K562 (cell line): Measurements from ENCODE around the gene NBPF20. TPM values are rescaled to one million over a fixed set of nuclear protein-coding genes. Genes with fewer than 3 reads are reported as not detected.
"Not testable (repeated sequence)": the region's sequence is repeated elsewhere in the genome, so short reads cannot be mapped to it uniquely, and the experiment has no call there.

Source experiments
- ATAC-seq: fragments of 200-7000 bp; cut with Tn5 transposase; 3 replicates; pipeline ENCODE4 v1.9.1; 2020; ENCODE audit warnings: moderate library complexity
- BruUV-seq: library from RNA; stranded (reverse); fragments of 400-500 nt; replicated peaks from 2 replicates; lab custom pipeline; 2021; lab: Mats Ljungman, UMichigan
- CTCF ChIA-PET: fragments of 300-600 bp; formaldehyde crosslinking; extraction: SDS; loops from one replicate; lab custom pipeline; 2021; ENCODE audit warnings: low intra/inter-chr PET ratio; lab: Yijun Ruan, JAX
- POLR2A ChIA-PET: fragments of 300-600, 350-650 bp; sonication (Branson Sonifier 250); formaldehyde crosslinking; extraction: SDS; loops from one replicate; lab custom pipeline; 2021; ENCODE audit warnings: antibody characterized with exemption, inconsistent platforms; lab: Yijun Ruan, JAX
- DNase-seq, 4 experiments: peaks; one replicate each; pipeline versions ENCODE4 v3.0.0 to v3.0.0-alpha.2; 2011 to 2018; ENCODE audit warnings: low spot score in 3 of 4, mixed read lengths in 3 of 4; ENCODE audit errors: extremely low read depth in 1 of 4
- FAIRE-seq: peaks from 2 replicates; lab custom pipeline; 2011; peaks lifted over from hg19 to GRCh38; lab: Jason Lieb, UNC
- H2AFZ ChIP-seq: 2 replicates; pipeline ENCODE4 v1.6.0; 2011; ENCODE audit warnings: low read depth, low read length, control low read depth, inconsistent platforms
- H3K27ac ChIP-seq: fragments of 200-600 bp; 3 replicates; pipeline ENCODE4 v1.8.0; 2011; ENCODE audit warnings: low read depth, mild to moderate bottlenecking, control low read depth, inconsistent platforms, low read length, moderate library complexity, mixed read lengths; ENCODE audit errors: extremely low read depth
- H3K27me3 ChIP-seq, 2 experiments: fragments of 300-600 bp in 1 of 2; 2 replicates in 1 of 2; 3 replicates in 1 of 2; pipeline versions ENCODE4 v1.6.0 to v1.8.0; 2011; ENCODE audit warnings: inconsistent platforms in 2 of 2, low read length in 2 of 2, mild to moderate bottlenecking in 1 of 2, mixed read lengths in 1 of 2, moderate library complexity in 1 of 2; ENCODE audit not compliant: control insufficient read depth in 2 of 2, insufficient read depth in 2 of 2
- H3K36me3 ChIP-seq: fragments of 300-600 bp; 3 replicates; pipeline ENCODE4 v1.8.0; 2011; ENCODE audit warnings: mild to moderate bottlenecking, low read length, inconsistent platforms; ENCODE audit not compliant: control insufficient read depth, insufficient read depth
- H3K4me1 ChIP-seq, 2 experiments: fragments of 200-600 bp in 1 of 2; replicated peaks in 1 of 2; 2 replicates in 1 of 2; 3 replicates in 1 of 2; pipeline versions ENCODE4 v1.5.1 to v1.8.0; 2011; ENCODE audit warnings: inconsistent platforms in 2 of 2, low read length in 2 of 2, mild to moderate bottlenecking in 1 of 2, mixed read lengths in 1 of 2, moderate library complexity in 1 of 2; ENCODE audit not compliant: control insufficient read depth in 2 of 2, insufficient read depth in 2 of 2
- H3K4me2 ChIP-seq: 2 replicates; pipeline ENCODE4 v1.6.1; 2011; ENCODE audit warnings: low read length, control low read depth, inconsistent platforms, mixed read lengths; ENCODE audit not compliant: insufficient read depth
- H3K4me3 ChIP-seq: fragments of 200-600 bp; sonication (generic), shearing (Covaris generic); 2 replicates; pipeline ENCODE4 v1.5.1; 2016; ENCODE audit warnings: control low read depth, inconsistent platforms
- H3K79me2 ChIP-seq: fragments of 200-600 bp; 3 replicates; pipeline ENCODE4 v1.8.0; 2011; ENCODE audit warnings: low read length, inconsistent platforms; ENCODE audit not compliant: control insufficient read depth, insufficient read depth
- H3K9ac ChIP-seq, 2 experiments: 2 replicates each; pipeline versions ENCODE4 v1.6.0 to v1.6.1; 2011; ENCODE audit warnings: low read depth in 2 of 2, low read length in 2 of 2, control low read depth in 1 of 2, inconsistent platforms in 1 of 2, mild to moderate bottlenecking in 1 of 2, mixed read lengths in 1 of 2; ENCODE audit not compliant: insufficient read depth in 1 of 2
- H3K9me1 ChIP-seq: one replicate; pipeline ENCODE4 v1.6.0; 2011; ENCODE audit warnings: inconsistent platforms, mild to moderate bottlenecking, low read length, moderate library complexity; ENCODE audit not compliant: control insufficient read depth, insufficient read depth
- H3K9me3 ChIP-seq: replicated peaks from 2 replicates; pipeline ENCODE4 v1.5.1; 2011; ENCODE audit warnings: low read depth, low read length, inconsistent platforms; ENCODE audit not compliant: control insufficient read depth, insufficient read depth
- H4K20me1 ChIP-seq: replicated peaks from 2 replicates; pipeline ENCODE4 v1.6.1; 2011; ENCODE audit warnings: low read length, inconsistent platforms, mixed read lengths; ENCODE audit not compliant: control insufficient read depth, insufficient read depth
- ARID1B ChIP-seq: fragments of 450-650 bp; IDR thresholded peaks from 2 replicates; pipeline ENCODE4 v1.6.1; 2016; ENCODE audit warnings: antibody characterized with exemption, mild to moderate bottlenecking, inconsistent platforms
- CBFA2T2 ChIP-seq: fragments of 450-650 bp; conservative IDR thresholded peaks from 2 replicates; pipeline ENCODE4 v1.6.1; 2017; ENCODE audit warnings: mild to moderate bottlenecking
- CBFA2T3 ChIP-seq: fragments of 450-650 bp; IDR thresholded peaks from 2 replicates; pipeline ENCODE4 v1.6.1; 2017
- CTBP1 ChIP-seq: fragments of 450-650 bp; IDR thresholded peaks from 2 replicates; pipeline ENCODE4 v1.6.1; 2016; ENCODE audit warnings: borderline replicate concordance
- CXXC5 ChIP-seq: fragments of 250-450 bp; sonication (Bioruptor Pico); IDR thresholded peaks from 2 replicates; pipeline ENCODE4 v1.8.0; 2022; ENCODE audit warnings: inconsistent platforms, mild to moderate bottlenecking, moderate library complexity
- MTF1 ChIP-seq: fragments of 250-450 bp; sonication (Bioruptor Pico); IDR thresholded peaks from 2 replicates; pipeline ENCODE4 v1.9.0; 2021; ENCODE audit warnings: moderate library complexity, mild to moderate bottlenecking, inconsistent platforms, borderline replicate concordance
- NFIX ChIP-seq: fragments of 250-450 bp; sonication (Bioruptor Pico); IDR thresholded peaks from 2 replicates; pipeline ENCODE4 v1.4.0; 2020; ENCODE audit warnings: low read depth, mild to moderate bottlenecking, moderate library complexity
- SLC30A9 ChIP-seq: fragments of 250-450 bp; sonication (Bioruptor Pico); IDR thresholded peaks from 2 replicates; pipeline ENCODE4 v1.8.0; 2022; ENCODE audit warnings: mild to moderate bottlenecking, moderate library complexity
- SOX6 ChIP-seq: fragments of 450-650 bp; IDR thresholded peaks from 2 replicates; pipeline ENCODE4 v1.6.1; 2014; ENCODE audit warnings: mild to moderate bottlenecking
- TAL1 ChIP-seq: fragments of 450-650 bp; IDR thresholded peaks from 2 replicates; pipeline ENCODE4 v1.6.1; 2016; ENCODE audit warnings: mild to moderate bottlenecking
- TCF15 ChIP-seq: fragments of 250-450 bp; sonication (Bioruptor Pico); IDR thresholded peaks from 2 replicates; pipeline ENCODE4 v1.8.0; 2022; ENCODE audit warnings: moderate library complexity, mild to moderate bottlenecking, inconsistent platforms
- TCF3 ChIP-seq: sonication (generic); formaldehyde crosslinking; IDR thresholded peaks from 2 replicates; pipeline ENCODE4 v1.4.0; 2020; ENCODE audit warnings: mild to moderate bottlenecking, missing genetic modification reagents
- ZNF140 ChIP-seq: fragments of 250-450 bp; sonication (Bioruptor Pico); IDR thresholded peaks from 2 replicates; pipeline ENCODE4 v1.8.0; 2021; ENCODE audit warnings: moderate library complexity, mild to moderate bottlenecking, inconsistent platforms
- ZNF76 ChIP-seq: fragments of 250-450 bp; sonication (Bioruptor Pico); IDR thresholded peaks from 2 replicates; pipeline ENCODE4 v1.4.0; 2020; ENCODE audit warnings: mild to moderate bottlenecking, moderate library complexity, borderline replicate concordance
- WGBS: fragments of 100-300 bp; shearing (Covaris generic); methylation state at CpG from one replicate; pipeline ENCODE4 v1.1.6; 2016; ENCODE audit warnings: low coverage, mixed read lengths; ENCODE audit not compliant: insufficient coverage; ENCODE audit errors: missing lambda C conversion rate; 5-methylcytosine and 5-hydroxymethylcytosine counted together
- in situ Hi-C: fragments of 300-500 bp; cut with MboI; formaldehyde crosslinking; loops from 4 replicates; pipeline ENCODE4 v1.15.0; 2018; ENCODE audit warnings: inconsistent platforms, mixed read lengths
- intact Hi-C: fragments of 100-400 bp; cut with micrococcal nuclease; formaldehyde crosslinking; loops from 2 replicates; pipeline ENCODE4 v1.14.2; 2022
- polyA plus RNA-seq, 8 experiments: library from polyadenylated mRNA; depleted of rRNA in 4 of 8; stranded (reverse) in 5 of 8; unstranded in 3 of 8; fragments of >200 nt; fragmentation: Nextera tagmentation in 2 of 8; fragmentation: Illumina TruSeq in 1 of 8; extraction: Ambion mirVana in 2 of 8; extraction: Trizol in 1 of 8; gene quantifications; 2 replicates each; pipeline versions ENCODE4 v1.2.1 to v1.2.3, GENCODE V29; 2011 to 2014; ENCODE audit warnings: inconsistent platforms in 1 of 8, missing spikeins in 1 of 8
- total RNA-seq, 7 experiments: library from RNA; depleted of rRNA in 6 of 7; stranded (reverse); fragments of >200 nt in 6 of 7; fragmentation: Illumina TruSeq in 2 of 7; extraction: Trizol in 2 of 7; gene quantifications; 2 replicates each; pipeline versions ENCODE4 v1.2.1 to v1.2.3, GENCODE V29; 2011 to 2021; ENCODE audit warnings: low replicate concordance in 1 of 7

NBPF20 gene
- total and polyA plus RNA-seq, 9 of the 15 experiments (the other 6 are each of a cell fraction or from before 2014, with no cell fraction given) = 0.38 to 2.7 (median 1.00) TPM

- H3K4me3 ChIP-seq, intact Hi-C loops, ATAC-seq, H3K4me2 ChIP-seq, H3K4me1 ChIP-seq, POLR2A ChIA-PET, FAIRE-seq, H3K27me3 ChIP-seq, BruUV-seq, DNase-seq, in situ Hi-C loops, H3K9me1 ChIP-seq: not testable (repeated sequence)
- WGBS = 0% methylated on average over 3 of the region's 8 CpGs
- peak; percentile 34; the same call in 1 of the 2 replicates for TF ChIP-seq TCF3 (CRISPR knock-in tag)
- peak; percentile 62 for TF ChIP-seq CBFA2T3
- TF ChIP-seq CTBP1 = peak; percentile 35; the same call in 1 of the 2 replicates
- 0 out of 2 replicates have a peak, but pooled peaks have one; percentile 10 for TF ChIP-seq SOX6
- peak; percentile 61 for TF ChIP-seq CXXC5 (CRISPR knock-in tag)
- TF ChIP-seq CBFA2T2 = peak; percentile 25; the same call in 1 of the 2 replicates
- peak; percentile 45; the same call in 1 of the 2 replicates for TF ChIP-seq ARID1B
- peak; percentile 40; the same call in 1 of the 2 replicates for TF ChIP-seq TAL1
- TF ChIP-seq, all 486 proteins: peak for 8; not testable (repeated sequence) for 478
- H3K27ac ChIP-seq, H3K9me3 ChIP-seq, H3K79me2 ChIP-seq, H4K20me1 ChIP-seq, H3K36me3 ChIP-seq, CTCF ChIA-PET, H3K9ac ChIP-seq, H2AFZ ChIP-seq: not testable (repeated sequence)
Measured at GRCh38 chr1:145415149-145415548, 10.3 kb downstream of the NBPF20 start.

GRCh38 chr1:145407266-145407665 is 18.1 kb downstream of the NBPF20 start:
- WGBS = 79% methylated on average over 13 of the region's 14 CpGs
- intact Hi-C loops, H3K9me3 ChIP-seq, in situ Hi-C loops, H3K9me1 ChIP-seq, H3K4me3 ChIP-seq, H3K36me3 ChIP-seq, H3K79me2 ChIP-seq, BruUV-seq, H3K4me1 ChIP-seq, CTCF ChIA-PET, POLR2A ChIA-PET, H3K9ac ChIP-seq, H2AFZ ChIP-seq, H4K20me1 ChIP-seq, ATAC-seq, H3K4me2 ChIP-seq, FAIRE-seq, H3K27ac ChIP-seq, H3K27me3 ChIP-seq, DNase-seq: not testable (repeated sequence)
- TF ChIP-seq ZNF140 (peak; percentile 84), ZNF76 (CRISPR knock-in tag) (0 out of 2 replicates have a peak, but pooled peaks have one; percentile 21), SLC30A9 (CRISPR knock-in tag) (peak; percentile 90; the same call in 1 of the 2 replicates), MTF1 (CRISPR knock-in tag) (peak; percentile 92), TCF15 (CRISPR knock-in tag) (0 out of 2 replicates have a peak, but pooled peaks have one; percentile 38), NFIX (CRISPR knock-in tag) (peak; percentile 62)
